ENCODE data around the gene CACNA2D3.

The CACNA2D3 gene

GRCh38 chr3:54541369-54541768 is 419.0 kb downstream of the CACNA2D3 start:
- ATAC-seq, result no peak

- ATAC-seq, result no peak
Measured at GRCh38 chr3:54543446-54543845, 421.1 kb downstream of the CACNA2D3 start.

GRCh38 chr3:54547051-54547450 is 424.7 kb downstream of the CACNA2D3 start:
- no peak for ATAC-seq

DNA sequence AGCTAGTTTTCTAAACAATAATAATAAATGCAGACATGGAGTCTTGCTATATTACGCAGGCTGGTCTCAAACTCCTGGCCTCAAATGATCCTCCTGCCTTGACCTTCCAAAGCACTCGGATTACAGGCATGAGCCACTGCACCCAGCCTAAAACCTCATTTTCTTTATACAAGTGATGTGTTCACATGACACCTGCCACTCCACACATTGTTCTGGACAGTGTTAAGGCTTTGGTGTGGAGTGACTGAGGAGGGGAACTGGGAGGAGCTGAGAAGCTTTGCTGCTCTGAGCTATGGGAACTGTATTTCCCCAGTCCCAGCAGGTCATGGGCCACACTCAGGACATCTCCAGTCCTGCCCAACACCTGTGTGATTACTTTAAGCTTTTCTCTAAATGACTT is 425.5 kb downstream of the CACNA2D3 start:
- ATAC-seq, result no peak

DNA sequence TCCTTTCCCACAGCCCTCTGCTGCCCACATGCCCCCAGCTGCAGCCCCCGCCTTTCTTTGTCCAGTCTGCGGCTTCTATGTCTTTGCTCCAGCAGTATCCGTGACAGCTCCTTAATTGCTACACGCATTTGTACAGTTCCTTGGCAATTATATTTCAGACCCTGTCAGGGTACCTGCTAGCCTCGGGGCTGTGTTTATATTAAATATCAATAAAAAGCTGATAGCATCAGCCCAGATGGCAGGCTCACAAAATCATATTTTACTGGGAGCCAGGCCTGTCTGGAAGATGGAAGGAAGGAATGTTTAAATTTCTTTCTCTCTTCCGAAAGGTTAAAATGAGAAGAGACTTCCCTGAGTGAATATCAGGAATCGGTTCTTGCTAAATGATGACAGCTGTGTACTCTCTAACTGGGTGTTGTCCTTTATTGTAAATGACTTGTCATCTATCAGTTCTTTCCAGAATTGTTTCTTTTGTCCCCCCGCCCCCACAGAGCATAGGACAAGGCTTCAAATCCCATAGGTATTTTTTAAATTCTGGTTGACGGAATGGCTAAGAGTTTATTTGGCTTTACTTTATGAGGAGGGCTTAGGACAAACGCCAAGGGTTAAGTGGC is 427.4 kb downstream of the CACNA2D3 start:
- ATAC-seq, result no peak

DNA sequence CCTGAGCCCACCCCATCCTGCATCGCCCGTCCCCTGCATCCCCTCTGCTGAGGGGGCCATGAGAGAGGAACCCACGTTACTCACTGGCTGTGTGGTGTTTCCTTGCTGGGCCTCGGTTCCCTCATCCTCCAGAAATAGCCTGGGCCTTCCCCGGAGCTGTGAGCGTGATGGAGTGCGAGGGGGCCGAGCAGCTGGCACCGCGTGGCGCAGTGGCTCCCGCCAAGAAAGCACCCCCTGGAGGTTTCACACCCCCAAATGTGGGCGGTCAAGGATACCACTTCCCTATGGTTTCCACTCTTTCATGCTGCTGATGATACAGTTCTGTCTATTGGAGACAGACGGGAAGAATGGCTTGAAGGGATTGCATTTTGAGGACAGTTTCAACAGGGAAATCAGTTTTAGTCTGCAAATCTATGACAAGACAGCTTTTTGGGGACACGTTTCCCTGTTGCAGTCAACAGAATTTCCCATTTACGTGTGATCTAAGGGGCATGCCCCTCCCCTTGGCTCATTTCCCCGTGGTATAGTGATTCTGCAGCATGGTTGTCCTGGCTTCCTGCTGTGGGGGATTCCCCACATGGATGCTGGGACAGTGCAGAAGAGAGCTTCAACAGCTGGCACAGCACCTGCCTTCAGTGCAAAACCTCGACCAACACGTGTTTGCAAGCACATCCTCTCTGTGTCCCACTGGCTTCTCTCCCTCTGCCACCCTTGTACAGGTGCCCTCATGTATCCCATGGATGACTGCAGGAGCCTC is 428.0 kb downstream of the CACNA2D3 start:
- no peak for ATAC-seq

- ATAC-seq, result no peak
Measured at GRCh38 chr3:54556630-54557029, 434.3 kb downstream of the CACNA2D3 start.

- no peak for ATAC-seq
Measured at GRCh38 chr3:54557538-54558428, 435.4 kb downstream of the CACNA2D3 start.

DNA sequence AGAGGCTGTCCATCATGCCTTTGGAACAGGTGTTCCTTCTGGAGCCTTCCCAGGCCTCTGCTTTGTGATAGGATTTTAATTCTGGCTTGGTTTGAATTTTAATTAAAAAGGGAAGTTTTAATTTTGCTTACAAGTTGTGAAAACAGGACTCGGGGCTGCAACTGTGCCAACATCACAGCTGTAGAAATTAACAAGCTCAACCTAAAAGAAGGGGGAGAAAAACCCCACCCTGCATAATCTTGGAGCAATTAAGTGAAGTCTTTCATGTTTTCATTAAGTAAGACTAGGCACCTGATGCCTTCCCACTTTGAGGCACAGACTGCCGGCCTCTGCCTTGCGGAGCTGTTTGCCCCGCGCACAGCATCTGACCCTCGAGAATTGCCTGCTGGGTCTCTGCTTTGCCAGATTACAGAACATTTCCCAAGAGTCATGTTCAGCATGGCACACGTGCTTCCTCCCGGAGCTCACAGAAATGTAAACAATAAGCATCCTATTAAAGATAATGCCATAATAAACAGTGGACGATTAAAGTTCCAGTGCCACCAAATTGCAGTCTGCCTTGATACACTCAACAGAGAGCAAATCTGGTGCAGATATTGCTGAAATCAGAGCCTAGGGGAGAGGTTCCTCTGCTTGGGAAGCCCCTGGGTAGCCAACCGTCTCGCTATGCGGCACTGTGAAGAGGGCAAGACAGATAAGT is 441.3 kb downstream of the CACNA2D3 start:
- ATAC-seq, result no peak

- ATAC-seq, result no peak
Measured at GRCh38 chr3:54564374-54564925, 442.1 kb downstream of the CACNA2D3 start.

DNA sequence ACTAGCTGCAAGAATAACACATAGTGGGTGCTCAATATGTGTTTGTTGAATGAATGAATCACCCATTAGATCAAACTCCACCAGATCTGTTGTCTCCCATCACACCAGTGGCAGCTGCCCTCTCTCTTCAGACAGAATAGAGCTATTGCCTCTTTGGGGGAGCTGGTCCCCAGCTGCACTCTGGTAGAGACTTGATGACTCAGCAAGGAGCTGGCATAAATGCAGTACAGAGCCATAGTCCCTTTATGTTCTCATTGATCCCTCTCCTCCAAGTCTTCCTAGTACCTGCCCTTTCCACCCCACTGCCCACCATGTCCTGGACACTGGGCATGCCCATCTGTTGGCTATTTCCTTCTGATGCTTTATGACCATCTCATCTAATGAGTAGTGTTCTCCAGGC is 443.6 kb downstream of the CACNA2D3 start:
- ATAC-seq, result no peak

DNA sequence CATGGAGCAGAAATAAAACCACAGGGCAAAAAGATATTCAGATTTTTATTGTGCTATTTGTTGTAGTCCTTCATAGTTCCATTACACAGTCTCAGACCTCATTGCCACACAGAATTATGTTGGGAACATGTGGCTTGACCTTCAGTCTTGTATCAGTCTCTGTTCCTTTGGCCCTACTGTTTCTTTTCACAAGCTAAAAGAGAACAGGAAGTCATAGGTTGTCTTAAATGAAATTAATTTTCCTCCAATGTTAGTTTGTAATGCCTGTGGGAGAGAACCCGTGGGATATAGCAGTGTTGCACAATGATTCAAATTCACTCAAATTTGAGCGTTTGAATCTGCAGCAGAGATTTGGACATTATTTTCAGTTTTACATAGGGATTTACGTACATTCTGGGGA is 445.6 kb downstream of the CACNA2D3 start:
- ATAC-seq, result no peak

- no peak for ATAC-seq
Measured at GRCh38 chr3:54570008-54570407, 447.7 kb downstream of the CACNA2D3 start.

DNA sequence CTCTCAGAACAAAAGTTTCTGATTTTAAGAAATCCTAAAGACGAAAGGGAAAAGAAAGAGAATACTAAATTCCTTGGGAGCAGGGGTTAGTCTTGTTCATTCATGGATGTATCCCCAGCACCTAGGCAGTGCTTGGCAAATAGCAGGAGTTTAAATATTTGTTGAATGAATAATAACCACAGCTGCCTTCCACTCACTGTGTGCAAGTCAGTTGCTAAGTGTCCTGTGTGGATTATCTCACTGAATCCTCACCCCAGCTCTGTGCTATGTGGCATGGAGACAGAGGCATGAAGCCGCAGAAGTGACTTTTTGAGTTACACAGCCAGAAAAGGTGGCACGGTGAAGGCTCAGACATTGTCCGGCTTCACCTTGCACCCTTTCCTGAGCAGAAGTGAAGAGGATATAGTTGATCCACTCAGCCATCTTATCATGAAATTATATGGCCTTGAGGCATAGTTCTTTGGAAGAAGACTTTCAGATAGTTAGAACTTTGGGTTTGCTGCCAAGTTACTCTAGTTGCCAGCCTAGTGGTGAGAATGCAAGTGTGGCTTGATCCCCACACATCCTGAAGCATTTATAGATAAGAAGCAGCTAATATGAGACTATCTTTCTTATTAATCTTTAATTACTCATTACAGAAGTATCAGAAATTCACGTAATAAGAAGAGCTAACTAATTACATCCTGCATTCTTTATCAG is 450.0 kb downstream of the CACNA2D3 start:
- ATAC-seq, result no peak

DNA sequence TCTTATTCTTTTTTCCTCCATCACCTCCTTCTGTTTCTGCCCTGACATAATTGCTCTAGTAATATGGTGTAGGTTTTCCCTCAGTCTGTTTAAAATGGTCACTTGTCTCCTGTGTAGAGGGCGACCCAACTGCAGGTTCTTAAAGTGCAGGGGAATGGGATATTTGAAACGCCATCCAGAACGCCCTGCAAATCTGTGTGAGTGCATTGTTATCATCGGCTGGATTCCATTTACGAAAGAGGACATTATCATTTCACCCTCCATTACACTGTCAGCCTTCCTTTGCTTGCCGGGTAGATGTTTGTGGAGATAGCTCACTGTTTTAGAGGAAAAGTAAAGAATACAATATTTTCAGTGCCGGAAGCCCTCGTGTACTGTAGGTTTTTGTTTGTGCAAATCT is 451.5 kb downstream of the CACNA2D3 start:
- ATAC-seq, result no peak

DNA sequence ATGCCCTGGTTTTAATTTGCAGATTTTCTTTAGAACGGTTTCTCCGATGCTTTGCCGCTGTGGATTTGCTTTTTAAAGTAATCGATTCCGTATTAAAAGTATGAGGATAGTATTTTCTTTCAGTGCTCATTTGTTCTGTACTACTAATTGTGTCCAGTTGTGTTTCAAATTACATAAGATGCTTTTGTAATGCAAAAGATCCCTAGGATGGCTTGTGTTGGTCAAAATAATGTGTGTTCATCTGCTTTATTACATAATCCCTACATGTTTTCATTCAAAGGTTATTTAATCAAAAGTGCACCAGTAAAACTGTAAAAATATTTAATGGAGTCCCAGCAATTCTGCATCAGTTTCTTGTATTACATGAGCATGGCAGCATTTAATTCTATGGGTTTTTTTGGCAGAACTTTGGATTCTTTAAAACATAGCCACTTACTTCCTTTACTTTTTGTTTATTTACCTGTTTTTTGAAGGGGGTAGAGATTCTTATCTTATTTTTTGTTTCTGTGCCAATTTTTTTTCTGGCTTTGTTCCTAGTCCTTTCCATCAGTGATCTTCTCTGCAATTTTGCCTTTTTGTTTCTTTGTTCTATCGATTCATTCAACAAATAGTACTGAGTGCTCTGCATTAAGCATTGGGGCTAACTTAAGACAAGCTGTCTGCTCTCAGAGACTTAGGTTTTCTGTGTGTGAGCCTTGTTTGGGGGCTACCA is 452.7 kb downstream of the CACNA2D3 start:
- no peak for ATAC-seq

DNA sequence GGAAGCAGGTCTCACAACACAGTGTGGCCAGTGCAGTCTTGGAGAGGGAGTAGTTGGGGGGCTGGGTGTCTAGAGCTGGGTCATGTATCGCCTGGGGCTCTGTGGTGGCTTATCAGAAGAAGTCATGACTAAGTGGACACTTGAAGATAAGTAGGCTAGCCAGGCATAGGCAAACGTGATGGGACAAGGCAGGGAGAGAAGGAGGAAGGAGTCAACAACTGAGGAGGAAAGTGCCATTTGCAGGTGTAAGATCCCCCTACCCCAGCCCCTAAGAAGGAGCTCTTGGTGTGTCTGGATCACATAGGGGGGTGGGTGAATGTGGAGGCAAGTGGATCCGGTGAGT is 453.2 kb downstream of the CACNA2D3 start:
- ATAC-seq, result no peak

DNA sequence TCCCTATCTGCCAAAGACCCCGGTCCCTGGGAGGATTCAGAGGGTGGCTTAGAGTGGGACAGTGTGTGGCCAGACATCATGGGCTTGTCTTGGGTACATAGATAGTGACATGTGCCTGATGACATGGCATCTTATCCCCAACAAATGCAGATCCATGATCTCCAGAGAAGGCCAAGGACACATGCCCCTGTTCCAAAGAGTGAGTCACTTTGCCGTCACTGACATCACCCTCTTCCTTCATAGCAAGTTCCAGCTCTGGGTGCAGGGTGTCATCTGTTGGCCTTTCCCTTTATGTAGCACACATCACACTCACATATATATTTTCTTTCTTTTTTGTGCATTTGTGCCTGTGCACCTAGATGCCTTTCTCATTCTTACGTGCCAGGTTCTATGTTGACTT is 455.0 kb downstream of the CACNA2D3 start:
- no peak for ATAC-seq

GRCh38 chr3:54578417-54578816 is 456.1 kb downstream of the CACNA2D3 start:
- no peak for ATAC-seq

DNA sequence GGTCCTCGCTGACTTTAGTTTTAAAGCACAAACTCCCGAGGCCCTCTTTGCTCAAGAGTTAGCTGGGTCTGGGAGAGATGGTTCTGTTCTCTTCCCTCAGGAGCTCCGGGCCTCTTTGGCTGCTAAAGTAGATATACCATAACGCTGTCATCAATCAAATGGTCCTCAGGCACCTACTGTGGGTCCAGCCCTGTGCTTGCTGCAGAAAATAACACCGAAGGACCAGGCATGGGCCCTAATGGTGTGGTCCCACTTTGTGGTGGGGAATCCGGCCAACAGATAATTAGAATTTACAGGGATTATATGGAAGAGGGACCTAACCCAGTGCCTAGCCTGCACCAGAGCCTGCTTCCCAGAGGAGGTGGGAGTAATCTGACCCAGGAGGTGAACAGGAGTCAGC is 458.1 kb downstream of the CACNA2D3 start:
- ATAC-seq, result no peak

DNA sequence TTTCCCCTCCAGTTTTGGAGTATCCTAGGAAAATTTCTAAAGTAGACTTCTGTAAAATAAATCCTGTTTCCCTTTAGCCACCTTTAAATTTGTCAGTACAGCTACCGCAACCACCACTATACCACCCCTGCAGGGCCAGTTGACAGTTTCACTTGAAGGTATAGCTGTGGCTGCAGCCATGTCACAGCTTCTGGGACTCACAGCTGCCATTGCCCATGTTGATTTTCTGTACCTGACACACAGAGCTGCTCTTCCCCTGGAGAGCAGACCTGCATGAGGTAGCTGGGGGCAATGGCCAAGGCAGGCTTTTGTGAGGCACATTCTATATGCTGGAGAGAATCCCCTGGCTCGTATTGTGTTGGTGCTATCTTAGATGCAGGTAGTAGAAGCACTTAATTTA is 460.1 kb downstream of the CACNA2D3 start:
- no peak for ATAC-seq

DNA sequence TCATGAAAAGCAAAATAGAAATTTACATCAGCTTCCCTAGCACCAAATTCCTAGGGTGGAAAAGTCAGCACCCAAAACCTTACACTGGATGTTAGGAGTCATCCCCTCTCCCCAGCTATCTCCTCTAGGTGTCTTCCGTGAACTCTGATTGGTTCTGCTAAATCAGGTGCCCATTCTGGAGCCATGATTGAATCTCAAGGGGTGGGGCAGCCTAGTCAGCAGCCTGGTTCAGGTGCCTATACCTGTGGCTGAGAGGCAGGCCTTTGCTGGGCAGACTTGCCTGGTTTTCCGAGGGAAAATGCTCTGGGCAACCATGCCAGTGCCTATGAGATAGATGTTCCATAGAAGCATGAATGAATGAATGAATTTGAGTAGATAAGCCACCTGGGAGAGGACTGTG is 468.8 kb downstream of the CACNA2D3 start:
- ATAC-seq, result no peak
